Neural progenitor cell (in vitro differentiated cells): ENCODE measurements around the gene ST6GAL1. TPM values are rescaled to one million over a fixed set of nuclear protein-coding genes. Genes with fewer than 3 reads are reported as not detected.

Experiments used
- DNase-seq: peaks from one replicate; pipeline ENCODE4 v3.0.0-alpha.2; 2016; ENCODE audit warnings: low spot score
- H2AFZ ChIP-seq: fragments of 200-600 bp; sonication (generic); replicated peaks from 2 replicates; pipeline ENCODE4 v1.6.1; 2016; ENCODE audit warnings: antibody characterized with exemption
- H3F3A ChIP-seq: fragments of 200-600 bp; sonication (generic); 2 replicates; pipeline ENCODE4 v1.6.1; 2016; ENCODE audit warnings: antibody characterized with exemption, low read depth
- H3K27ac ChIP-seq: fragments of 200-600 bp; sonication (generic); 2 replicates; pipeline ENCODE4 v1.5.1; 2016; ENCODE audit warnings: mild to moderate bottlenecking
- H3K27me3 ChIP-seq: fragments of 200-600 bp; sonication (generic); 2 replicates; pipeline ENCODE4 v1.6.1; 2016; ENCODE audit warnings: mild to moderate bottlenecking, moderate library complexity
- H3K36me3 ChIP-seq: fragments of 200-600 bp; sonication (generic); 2 replicates; pipeline ENCODE4 v1.5.1; 2016
- H3K4me1 ChIP-seq: fragments of 200-600 bp; sonication (generic); 2 replicates; pipeline ENCODE4 v1.6.1; 2016; ENCODE audit warnings: mixed run types
- H3K4me2 ChIP-seq: fragments of 200-600 bp; sonication (generic); 2 replicates; pipeline ENCODE4 v1.6.1; 2016
- H3K4me3 ChIP-seq: fragments of 200-600 bp; sonication (generic); 2 replicates; pipeline ENCODE4 v1.5.1; 2016
- H3K79me2 ChIP-seq: fragments of 200-600 bp; sonication (generic); 2 replicates; pipeline ENCODE4 v1.6.1; 2016; ENCODE audit warnings: low read depth
- H3K9ac ChIP-seq: fragments of 200-600 bp; sonication (generic); 2 replicates; pipeline ENCODE4 v1.6.1; 2016
- H3K9me3 ChIP-seq: fragments of 200-600 bp; sonication (generic); 2 replicates; pipeline ENCODE4 v1.5.1; 2016; ENCODE audit warnings: low read depth
- H4K20me1 ChIP-seq: fragments of 200-600 bp; sonication (generic); 2 replicates; pipeline ENCODE4 v1.6.1; 2016; ENCODE audit warnings: low read depth
- H3K27ac Mint-ChIP-seq: 3 replicates; pipeline ENCODE4 v1.8.0; 2021; ENCODE audit warnings: mixed read lengths
- H3K27me3 Mint-ChIP-seq: 2 replicates; pipeline ENCODE4 v1.8.0; 2022; ENCODE audit warnings: low read depth, mild to moderate bottlenecking, inconsistent platforms, moderate library complexity, mixed read lengths; ENCODE audit not compliant: insufficient read depth
- H3K36me3 Mint-ChIP-seq: 3 replicates; pipeline ENCODE4 v1.8.0; 2021; ENCODE audit warnings: mixed read lengths
- H3K4me1 Mint-ChIP-seq: 3 replicates; pipeline ENCODE4 v1.8.0; 2021; ENCODE audit warnings: mixed read lengths
- H3K4me3 Mint-ChIP-seq: 3 replicates; pipeline ENCODE4 v1.8.0; 2021; ENCODE audit warnings: mild to moderate bottlenecking, moderate library complexity, mixed read lengths
- H3K9me3 Mint-ChIP-seq: 3 replicates; pipeline ENCODE4 v1.8.0; 2020; ENCODE audit warnings: mixed read lengths
- CTCF ChIP-seq: fragments of 200-600 bp; sonication (generic); IDR thresholded peaks from 2 replicates; pipeline ENCODE4 v1.5.1; 2017; ENCODE audit warnings: antibody characterized with exemption, mild to moderate bottlenecking
- EZH2 ChIP-seq: fragments of 200-600 bp; sonication (generic); IDR thresholded peaks from 2 replicates; pipeline ENCODE4 v1.6.1; 2017; ENCODE audit warnings: antibody characterized with exemption, mild to moderate bottlenecking, moderate library complexity
- EZH2phosphoT487 ChIP-seq: fragments of 200-600 bp; sonication (generic); IDR thresholded peaks from 2 replicates; pipeline ENCODE4 v1.6.1; 2017; ENCODE audit warnings: antibody characterized with exemption
- total RNA-seq: library from RNA; depleted of rRNA; stranded (reverse); fragments of >200 nt; gene quantifications from 2 replicates; pipeline ENCODE4 v1.2.3, GENCODE V29; 2015; ENCODE audit warnings: low replicate concordance

The ST6GAL1 gene
- total RNA-seq, 1 donor from 2014 or later, result 27.3 TPM

- H3K4me3 Mint-ChIP-seq, result no peak overlapping the region
- no peaks in the 10 kb centered on the region for H3K27me3 ChIP-seq
- no peaks in the 10 kb centered on the region for H3K9me3 ChIP-seq
- peaks cover 17% of the 10 kb centered on the region for H3K36me3 Mint-ChIP-seq
- H3K36me3 ChIP-seq, result no peaks in the 10 kb centered on the region
- no peaks in the 10 kb centered on the region for H3F3A ChIP-seq
- H3K9me3 Mint-ChIP-seq, result no peaks in the 10 kb centered on the region
- H3K27ac ChIP-seq, result no peak overlapping the region
- H2AFZ ChIP-seq, result no peak overlapping the region
- H3K4me1 Mint-ChIP-seq, result no peaks in the 10 kb centered on the region
- no peak for DNase-seq
- H3K27me3 Mint-ChIP-seq, result no peaks in the 10 kb centered on the region
- no peaks in the 10 kb centered on the region for H4K20me1 ChIP-seq
- H3K4me1 ChIP-seq, result no peaks in the 10 kb centered on the region
- H3K9ac ChIP-seq, result no peak overlapping the region
- H3K79me2 ChIP-seq, result no peaks in the 10 kb centered on the region
- no peak overlapping the region for H3K4me2 ChIP-seq
- TF ChIP-seq CTCF (no peak), EZH2phosphoT487 (no peak), EZH2 (no peak)
- H3K27ac Mint-ChIP-seq, result no peak overlapping the region
- no peak overlapping the region for H3K4me3 ChIP-seq
These were observed 53.3 kb downstream of the ST6GAL1 start for GRCh38 chr3:186983659-186984058.

GRCh38 chr3:186984064-186984463, 53.7 kb downstream of the ST6GAL1 start:
- no peaks in the 10 kb centered on the region for H3K4me1 ChIP-seq
- no peaks in the 10 kb centered on the region for H4K20me1 ChIP-seq
- no peaks in the 10 kb centered on the region for H3K36me3 ChIP-seq
- Mint-ChIP-seq H3K36me3 (peaks cover 17% of the 10 kb centered on the region), H3K9me3 (no peaks in the 10 kb centered on the region), H3K4me3 (no peak overlapping the region), H3K27me3 (no peaks in the 10 kb centered on the region), H3K27ac (no peak overlapping the region), H3K4me1 (no peaks in the 10 kb centered on the region)
- H3K4me3 ChIP-seq, result no peak overlapping the region
- TF ChIP-seq CTCF (no peak), EZH2phosphoT487 (no peak), EZH2 (no peak)
- H3K4me2 ChIP-seq, result no peak overlapping the region
- no peaks in the 10 kb centered on the region for H3K79me2 ChIP-seq
- H3K27me3 ChIP-seq, result no peaks in the 10 kb centered on the region
- H3F3A ChIP-seq, result no peaks in the 10 kb centered on the region
- DNase-seq, result no peak
- no peaks in the 10 kb centered on the region for H3K9me3 ChIP-seq
- no peak overlapping the region for H2AFZ ChIP-seq
- no peak overlapping the region for H3K27ac ChIP-seq
- no peak overlapping the region for H3K9ac ChIP-seq

- Histone ChIP-seq H3K27me3 (no peaks in the 10 kb centered on the region), H3K9ac (no peak overlapping the region), H3K4me1 (no peaks in the 10 kb centered on the region), H3K4me3 (no peak overlapping the region), H4K20me1 (peaks cover 4% of the 10 kb centered on the region), H3K79me2 (no peaks in the 10 kb centered on the region), H2AFZ (no peak overlapping the region), H3K4me2 (no peak overlapping the region), H3F3A (no peaks in the 10 kb centered on the region), H3K36me3 (no peaks in the 10 kb centered on the region), H3K9me3 (no peaks in the 10 kb centered on the region), H3K27ac (no peak overlapping the region)
- H3K9me3 Mint-ChIP-seq, result no peaks in the 10 kb centered on the region
- DNase-seq, result no peak
- H3K27ac Mint-ChIP-seq, result peak overlapping the region; percentile 36
- H3K36me3 Mint-ChIP-seq, result peaks cover 21% of the 10 kb centered on the region
- H3K27me3 Mint-ChIP-seq, result peaks cover 2% of the 10 kb centered on the region
- no peak overlapping the region for H3K4me3 Mint-ChIP-seq
- no peaks in the 10 kb centered on the region for H3K4me1 Mint-ChIP-seq
- TF ChIP-seq EZH2 (no peak), EZH2phosphoT487 (no peak), CTCF (no peak)
These were observed 55.5 kb downstream of the ST6GAL1 start for GRCh38 chr3:186985661-186986364.
